ENCODE measurements around the gene TSEN2.

The TSEN2 gene

DNA sequence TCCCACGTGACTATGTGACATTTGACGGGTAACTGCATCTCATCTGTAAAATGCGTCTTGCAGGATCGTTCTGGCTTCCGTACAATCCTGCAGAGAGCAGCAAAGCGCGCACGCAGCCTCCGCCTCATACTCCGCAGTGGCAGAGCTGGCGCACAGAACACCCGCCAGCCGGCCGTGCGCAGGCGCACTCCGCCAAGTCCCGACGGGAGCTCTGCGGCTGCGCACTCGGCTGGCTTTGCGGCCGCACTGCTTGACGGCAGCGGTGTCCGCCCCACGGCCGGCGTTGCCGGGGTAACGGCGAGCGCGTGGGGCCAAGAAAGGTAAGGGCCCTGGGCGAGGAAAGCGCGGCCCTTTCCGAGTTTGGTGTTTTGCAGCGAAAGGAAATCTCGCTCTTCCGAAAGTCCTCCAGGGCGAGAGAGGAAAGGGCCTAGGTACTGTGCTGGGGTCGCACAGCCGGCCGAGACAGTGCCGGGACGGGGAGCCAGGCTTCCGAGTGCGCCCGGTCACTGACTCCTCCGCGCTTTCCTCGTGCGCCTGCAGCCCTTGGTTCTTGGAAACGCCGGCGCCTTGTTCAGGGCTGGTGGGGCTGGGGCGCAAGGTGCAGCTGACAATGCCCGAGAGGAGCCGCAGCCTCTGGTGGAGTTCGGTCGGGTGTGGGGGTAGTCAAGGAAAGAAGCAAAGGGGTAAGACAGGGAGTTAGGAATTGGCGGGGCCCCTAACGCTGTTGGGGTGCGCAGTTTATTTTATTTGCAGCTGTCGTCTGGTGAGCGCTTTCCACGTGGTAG lies at the start of gene TSEN2:
Gene TSEN2 (plus strand): TSS at position 283 of the 785 bp plus-strand sequence. CDS start 5,321 bp downstream, outside the sequence.
- Histone ChIP-seq H3K9me3 (ENCODE audit: control insufficient read depth, low read length) (no peaks in the 10 kb centered on the region), H3K4me1 (ENCODE audit: control insufficient read depth, insufficient read depth, low read length) (peaks cover 22% of the 10 kb centered on the region)

DNA sequence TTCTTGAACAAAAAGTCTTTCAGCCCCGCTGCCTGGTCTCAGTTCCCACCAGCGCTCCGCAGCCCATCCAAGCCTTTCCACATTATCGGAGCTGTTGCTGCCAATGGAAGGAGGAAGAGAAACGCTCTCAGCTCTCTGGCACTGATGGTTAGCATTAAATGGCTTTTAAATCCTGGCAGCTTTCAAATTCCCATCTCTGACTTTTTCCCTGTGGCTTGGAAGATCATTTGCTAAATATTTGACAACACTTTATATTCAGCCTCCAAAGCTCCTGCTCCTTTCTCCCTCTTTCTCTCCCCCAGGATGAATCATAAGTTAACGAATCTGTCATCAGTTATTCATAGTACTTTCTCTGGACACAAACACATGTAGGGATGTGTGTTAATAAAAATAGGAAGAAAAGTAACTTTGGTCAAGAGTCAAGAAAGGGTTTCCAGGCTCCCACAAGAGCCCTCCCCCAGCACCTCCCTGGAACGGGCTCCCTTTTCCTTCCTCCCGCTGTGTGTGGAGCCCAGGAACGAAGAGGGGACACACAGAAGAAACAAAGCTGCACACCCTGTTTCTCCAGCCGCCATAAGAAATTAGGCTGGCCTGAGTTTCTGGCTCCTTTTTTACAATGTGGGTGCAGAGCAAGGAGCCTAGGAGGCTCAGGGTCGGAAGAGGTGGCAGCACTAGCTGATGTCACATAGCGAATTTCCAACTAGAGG lies 47.6 kb upstream of the TSEN2 start:
- peaks cover 50% of the 10 kb centered on the region for H3K4me1 ChIP-seq (ENCODE audit: control insufficient read depth, insufficient read depth, low read length)
- H3K9me3 ChIP-seq (ENCODE audit: control insufficient read depth, low read length), result no peaks in the 10 kb centered on the region
- no peaks in the 10 kb centered on the region for H3K27me3 ChIP-seq (replicated peaks; ENCODE audit: control insufficient read depth, insufficient read depth, low read length)
- peaks cover 35% of the 10 kb centered on the region for H3K36me3 ChIP-seq (ENCODE audit: control insufficient read depth, insufficient read depth, low read length, severe bottlenecking)
- H3K9ac ChIP-seq (ENCODE audit: low read length), result peak overlapping the region; percentile 76
- DNase-seq (ENCODE audit: low read depth), result peak; percentile 35
- H3K4me3 ChIP-seq (ENCODE audit: low read length), result peak overlapping the region; percentile 70

More for the DNA sequence above, at the start of gene TSEN2:
- DNase-seq (ENCODE audit: low read depth), result peak; percentile 97
- H3K36me3 ChIP-seq (ENCODE audit: control insufficient read depth, insufficient read depth, low read length, severe bottlenecking), result no peaks in the 10 kb centered on the region
- peak within 1 kb of the TSS; percentile 89 for H3K4me3 ChIP-seq (ENCODE audit: low read length)
- peak within 1 kb of the TSS; percentile 92 for H3K9ac ChIP-seq (ENCODE audit: low read length)
- no peaks in the 10 kb centered on the region for H3K27me3 ChIP-seq (replicated peaks; ENCODE audit: control insufficient read depth, insufficient read depth, low read length)

DNA sequence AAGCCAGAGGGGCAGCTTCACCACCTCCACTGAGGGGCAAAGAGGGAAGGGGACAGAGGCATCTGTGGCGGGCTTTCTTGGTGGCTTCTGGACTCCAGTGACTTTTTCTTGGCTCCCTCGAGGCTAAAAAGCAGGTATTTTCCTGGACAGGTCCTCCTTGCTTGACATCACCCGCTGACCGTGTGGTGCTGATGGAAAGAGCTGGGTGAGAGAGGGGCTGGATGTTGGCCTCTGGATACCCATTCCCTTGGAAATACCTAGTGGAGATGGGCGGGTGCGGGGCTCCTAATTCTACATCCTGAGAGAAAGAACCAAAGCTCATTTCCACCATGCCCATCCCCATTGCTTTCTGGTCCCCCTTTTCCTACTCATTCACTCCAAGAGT lies 47.1 kb upstream of the TSEN2 start:
- Histone ChIP-seq H3K4me3 (ENCODE audit: low read length) (peak overlapping the region; percentile 70), H3K36me3 (ENCODE audit: control insufficient read depth, insufficient read depth, low read length, severe bottlenecking) (peaks cover 29% of the 10 kb centered on the region), H3K4me1 (ENCODE audit: control insufficient read depth, insufficient read depth, low read length) (peaks cover 54% of the 10 kb centered on the region), H3K9ac (ENCODE audit: low read length) (peak overlapping the region; percentile 76), H3K9me3 (ENCODE audit: control insufficient read depth, low read length) (no peaks in the 10 kb centered on the region), H3K27me3 (replicated peaks; ENCODE audit: control insufficient read depth, insufficient read depth, low read length) (no peaks in the 10 kb centered on the region)
- DNase-seq (ENCODE audit: low read depth), result no peak

DNA sequence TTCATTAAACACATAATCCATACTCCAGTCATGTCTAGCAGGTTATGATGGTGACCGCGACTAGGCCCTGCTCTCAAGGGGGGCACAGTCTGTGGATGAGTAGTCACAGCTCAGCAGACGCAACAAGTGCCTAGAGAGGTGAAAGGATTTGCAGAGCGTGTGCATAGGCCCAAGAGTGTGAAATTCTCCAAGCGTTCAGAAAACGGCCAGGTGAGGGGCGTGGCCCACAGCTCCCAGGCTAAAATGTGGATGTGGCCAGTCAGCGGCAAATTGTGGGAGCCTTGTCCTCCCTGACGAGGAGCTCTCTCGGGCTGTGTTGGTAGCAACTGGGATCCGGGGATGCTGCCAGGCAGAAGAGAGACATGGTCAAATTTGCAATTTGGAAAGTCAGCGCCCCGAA lies 46.4 kb upstream of the TSEN2 start:
- peaks cover 60% of the 10 kb centered on the region for H3K4me1 ChIP-seq (ENCODE audit: control insufficient read depth, insufficient read depth, low read length)
- no peak overlapping the region for H3K9ac ChIP-seq (ENCODE audit: low read length)
- H3K9me3 ChIP-seq (ENCODE audit: control insufficient read depth, low read length), result no peaks in the 10 kb centered on the region
- H3K27me3 ChIP-seq (replicated peaks; ENCODE audit: control insufficient read depth, insufficient read depth, low read length), result no peaks in the 10 kb centered on the region
- H3K36me3 ChIP-seq (ENCODE audit: control insufficient read depth, insufficient read depth, low read length, severe bottlenecking), result peaks cover 24% of the 10 kb centered on the region
- no peak overlapping the region for H3K4me3 ChIP-seq (ENCODE audit: low read length)
- no peak for DNase-seq (ENCODE audit: low read depth)

DNA sequence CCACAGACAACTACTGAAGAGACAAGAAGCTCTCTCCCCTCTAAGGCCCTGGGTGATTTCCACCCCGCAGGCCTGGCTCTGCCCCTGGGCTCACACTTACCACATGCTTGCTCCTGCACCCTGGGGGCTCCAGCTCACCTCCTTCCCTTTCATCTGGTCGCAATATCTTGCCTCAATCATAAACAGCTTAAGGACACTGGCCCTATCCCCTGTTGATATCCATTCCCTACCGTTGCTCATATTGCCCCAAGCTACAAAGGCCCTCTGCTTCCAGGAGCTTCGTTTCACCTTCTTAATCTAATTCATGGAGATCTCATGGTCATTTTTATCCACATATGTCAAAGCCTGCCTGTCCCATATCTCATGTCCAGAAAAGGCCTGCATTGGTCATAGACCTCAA lies 46.0 kb upstream of the TSEN2 start:
- Histone ChIP-seq H3K9ac (ENCODE audit: low read length) (no peak overlapping the region), H3K36me3 (ENCODE audit: control insufficient read depth, insufficient read depth, low read length, severe bottlenecking) (peaks cover 24% of the 10 kb centered on the region), H3K4me3 (ENCODE audit: low read length) (no peak overlapping the region), H3K9me3 (ENCODE audit: control insufficient read depth, low read length) (no peaks in the 10 kb centered on the region), H3K27me3 (replicated peaks; ENCODE audit: control insufficient read depth, insufficient read depth, low read length) (no peaks in the 10 kb centered on the region), H3K4me1 (ENCODE audit: control insufficient read depth, insufficient read depth, low read length) (peaks cover 60% of the 10 kb centered on the region)
- no peak for DNase-seq (ENCODE audit: low read depth)

DNA sequence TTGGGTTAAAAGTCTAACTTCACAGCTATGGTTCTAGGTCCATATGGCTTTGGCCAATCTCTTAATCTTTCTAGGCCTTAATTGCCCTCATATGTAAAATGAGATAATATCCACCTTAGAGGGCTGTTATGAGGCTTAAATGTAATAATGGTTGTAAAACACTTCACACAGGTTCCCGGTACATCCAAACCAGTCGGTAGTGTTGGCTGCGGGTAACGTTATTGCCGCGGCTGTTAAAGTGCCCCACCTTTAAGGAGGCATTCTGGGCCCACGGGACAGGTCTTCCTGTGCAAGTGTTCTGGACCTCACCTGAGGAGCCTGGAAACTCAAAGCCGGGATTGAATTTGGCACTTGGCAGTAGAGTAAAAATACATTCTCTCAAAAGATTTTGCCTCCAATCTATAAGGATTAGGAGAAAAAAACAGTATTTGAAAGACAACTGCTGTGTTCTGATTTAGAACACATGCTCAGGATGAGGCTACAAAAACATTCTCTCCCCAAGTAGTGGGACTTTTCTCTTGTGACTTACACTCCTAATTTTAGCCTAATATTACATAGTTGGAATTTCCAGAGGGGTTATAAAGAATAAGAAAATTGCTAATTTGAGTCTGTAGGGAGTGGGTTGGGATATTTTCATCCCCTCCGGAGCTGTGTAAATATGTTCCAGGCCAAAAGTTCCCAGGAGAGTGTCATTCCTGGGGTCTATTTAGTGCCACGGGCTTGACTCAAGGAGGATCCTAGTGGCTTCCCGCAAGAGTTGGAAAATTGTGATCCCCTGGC lies 44.9 kb upstream of the TSEN2 start:
- no peak for DNase-seq (ENCODE audit: low read depth)
- H3K4me1 ChIP-seq (ENCODE audit: control insufficient read depth, insufficient read depth, low read length), result peaks cover 60% of the 10 kb centered on the region
- no peaks in the 10 kb centered on the region for H3K27me3 ChIP-seq (replicated peaks; ENCODE audit: control insufficient read depth, insufficient read depth, low read length)
- no peaks in the 10 kb centered on the region for H3K9me3 ChIP-seq (ENCODE audit: control insufficient read depth, low read length)
- H3K4me3 ChIP-seq (ENCODE audit: low read length), result no peak overlapping the region
- H3K9ac ChIP-seq (ENCODE audit: low read length), result peak overlapping the region; percentile 7
- peaks cover 13% of the 10 kb centered on the region for H3K36me3 ChIP-seq (ENCODE audit: control insufficient read depth, insufficient read depth, low read length, severe bottlenecking)

DNA sequence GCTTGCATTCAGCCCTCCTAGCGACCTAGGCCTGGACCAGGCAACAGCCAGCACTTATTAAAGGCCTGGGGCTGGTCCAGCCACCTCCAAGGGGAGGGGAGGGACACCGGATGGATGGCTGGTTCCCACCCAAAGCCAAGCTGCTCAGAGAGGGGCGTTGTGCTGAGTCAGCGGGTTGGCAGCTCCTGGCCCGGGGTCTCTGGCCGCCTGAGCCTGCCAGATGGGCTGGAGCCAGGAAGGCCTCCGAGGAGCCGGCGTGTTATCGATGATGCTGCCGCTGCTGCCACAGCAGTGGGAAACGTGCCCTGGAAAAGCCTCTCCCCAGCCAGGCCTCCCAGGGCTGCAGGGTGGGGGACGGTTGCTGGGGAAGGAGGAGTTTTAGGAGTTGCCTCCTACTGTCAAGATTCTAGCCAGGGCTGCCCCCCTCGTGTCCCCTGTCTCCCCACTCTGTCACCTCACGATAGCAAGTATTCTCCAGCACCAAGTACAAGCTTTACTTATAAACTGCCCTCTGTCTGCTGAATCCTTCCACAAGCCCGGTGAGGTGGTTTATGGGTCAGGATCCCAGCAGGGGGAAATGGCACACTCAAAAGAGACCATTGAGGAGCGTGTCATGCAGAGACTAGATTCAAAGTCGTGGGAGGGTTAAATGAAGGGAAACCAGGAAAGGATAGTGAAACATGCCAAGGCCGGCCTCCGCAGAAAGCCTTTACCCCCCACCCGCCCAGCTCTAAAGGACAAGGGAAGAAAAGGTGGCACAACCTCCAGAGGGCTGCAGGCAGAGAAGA lies 43.2 kb upstream of the TSEN2 start:
- peak; percentile 23 for DNase-seq (ENCODE audit: low read depth)
- no peaks in the 10 kb centered on the region for H3K27me3 ChIP-seq (replicated peaks; ENCODE audit: control insufficient read depth, insufficient read depth, low read length)
- H3K9me3 ChIP-seq (ENCODE audit: control insufficient read depth, low read length), result no peaks in the 10 kb centered on the region
- H3K4me1 ChIP-seq (ENCODE audit: control insufficient read depth, insufficient read depth, low read length), result peaks cover 51% of the 10 kb centered on the region
- H3K9ac ChIP-seq (ENCODE audit: low read length), result no peak overlapping the region
- H3K36me3 ChIP-seq (ENCODE audit: control insufficient read depth, insufficient read depth, low read length, severe bottlenecking), result no peaks in the 10 kb centered on the region
- no peak overlapping the region for H3K4me3 ChIP-seq (ENCODE audit: low read length)

DNA sequence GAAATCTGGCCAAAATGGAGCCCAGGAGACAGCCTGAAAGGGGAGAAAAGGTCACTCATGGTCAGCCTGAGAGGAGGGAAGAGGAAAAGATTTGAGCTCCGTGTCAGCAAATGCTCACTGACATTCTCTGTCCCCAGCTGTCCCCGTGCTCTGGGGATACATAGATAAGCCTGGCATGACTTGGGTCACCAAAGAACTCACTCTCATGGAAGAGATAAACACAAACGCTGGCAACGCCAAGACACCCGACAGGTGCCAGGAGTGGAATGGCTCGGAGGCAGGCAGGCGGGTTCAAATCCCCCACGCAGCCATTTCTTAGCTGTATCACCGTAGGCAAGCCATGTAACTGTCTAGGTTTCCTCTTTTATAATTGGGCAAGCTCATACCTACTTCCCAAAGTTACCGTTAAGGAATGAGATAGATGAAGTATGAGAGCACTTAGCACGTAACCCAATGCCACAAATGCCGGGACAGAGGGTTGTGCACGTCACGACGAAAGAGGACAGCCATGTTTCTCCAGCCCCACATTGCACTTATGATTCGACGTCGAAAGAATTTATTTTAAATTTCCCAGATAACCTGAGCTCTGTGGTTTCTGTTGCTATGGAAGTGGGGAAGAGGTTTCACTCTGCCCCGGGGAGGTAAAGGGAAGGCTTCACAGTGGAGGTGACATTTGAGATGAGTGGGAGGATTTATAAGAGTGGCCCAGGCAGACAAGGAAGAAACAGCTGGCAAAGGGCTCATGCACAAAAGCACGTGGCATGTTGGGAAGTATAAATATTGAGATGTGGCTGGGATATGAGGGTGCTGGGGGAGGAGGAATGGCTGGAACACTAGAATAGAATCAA lies 41.4 kb upstream of the TSEN2 start:
- Histone ChIP-seq H3K36me3 (ENCODE audit: control insufficient read depth, insufficient read depth, low read length, severe bottlenecking) (no peaks in the 10 kb centered on the region), H3K9me3 (ENCODE audit: control insufficient read depth, low read length) (no peaks in the 10 kb centered on the region), H3K27me3 (replicated peaks; ENCODE audit: control insufficient read depth, insufficient read depth, low read length) (no peaks in the 10 kb centered on the region), H3K9ac (ENCODE audit: low read length) (no peak overlapping the region), H3K4me3 (ENCODE audit: low read length) (no peak overlapping the region), H3K4me1 (ENCODE audit: control insufficient read depth, insufficient read depth, low read length) (peaks cover 36% of the 10 kb centered on the region)
- no peak for DNase-seq (ENCODE audit: low read depth)

DNA sequence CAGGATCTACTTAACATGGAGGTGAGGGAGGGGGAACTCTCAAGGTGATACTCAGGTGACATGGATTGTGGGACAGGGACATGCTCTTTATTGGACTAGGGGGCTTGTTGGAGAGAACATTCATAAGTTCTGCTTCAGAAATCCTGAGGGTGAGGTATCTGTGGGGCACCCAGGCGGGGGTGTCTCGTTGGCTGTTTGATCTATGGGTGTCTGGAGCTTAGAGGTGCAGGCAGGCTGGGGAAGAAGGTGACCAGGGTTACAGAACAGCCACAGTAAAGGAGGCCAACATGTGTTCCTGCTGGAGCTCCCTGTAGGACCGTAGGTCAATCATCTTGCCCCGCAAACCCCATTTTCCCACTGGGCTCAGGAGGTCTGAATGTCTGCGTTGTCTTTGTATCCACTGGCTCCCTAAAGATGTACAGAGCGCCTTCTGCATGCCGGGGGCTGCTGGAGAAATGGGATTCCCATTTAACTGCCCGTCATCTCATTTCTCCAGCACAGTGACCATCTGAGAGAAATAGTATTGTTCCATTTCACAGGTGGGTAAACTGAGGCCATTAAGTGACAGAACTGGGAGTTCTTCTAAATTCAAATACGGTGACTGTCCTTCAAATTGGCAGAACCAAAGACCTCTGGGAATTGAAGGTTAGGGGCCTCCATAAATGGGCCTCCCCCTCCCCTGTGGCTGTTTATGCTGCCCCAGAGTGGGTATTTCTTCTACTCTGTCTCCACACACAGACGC lies 40.3 kb upstream of the TSEN2 start:
- no peaks in the 10 kb centered on the region for H3K9me3 ChIP-seq (ENCODE audit: control insufficient read depth, low read length)
- DNase-seq (ENCODE audit: low read depth), result no peak
- H3K4me3 ChIP-seq (ENCODE audit: low read length), result no peak overlapping the region

More for the DNA sequence above, 40.3 kb upstream of the TSEN2 start:
- Histone ChIP-seq H3K9ac (ENCODE audit: low read length) (no peak overlapping the region), H3K36me3 (ENCODE audit: control insufficient read depth, insufficient read depth, low read length, severe bottlenecking) (no peaks in the 10 kb centered on the region), H3K4me1 (ENCODE audit: control insufficient read depth, insufficient read depth, low read length) (peaks cover 36% of the 10 kb centered on the region), H3K27me3 (replicated peaks; ENCODE audit: control insufficient read depth, insufficient read depth, low read length) (no peaks in the 10 kb centered on the region)

All from adipocyte (in vitro differentiated cells).